Psoas muscle (tissue), 8 donors: Measurements from ENCODE around the gene OR13J1. TPM values are rescaled to one million over a fixed set of nuclear protein-coding genes. Genes with fewer than 3 reads are reported as not detected.
A peak's percentile ranks its signal among the peaks of the same experiment; 100 is the strongest.

Source experiments
- ATAC-seq, 4 donors: fragments of 200-7000 bp; cut with Tn5 transposase; one replicate each; pipeline ENCODE4 v1.9.1; 2020; ENCODE audit warnings: moderate library complexity in 3 of 4, mild to moderate bottlenecking in 2 of 4
- DNase-seq, 2 donors: peaks; one replicate each; pipeline ENCODE4 v3.0.0-alpha.2; 2020
- H3K27ac ChIP-seq: fragments of 200-600 bp; one replicate; pipeline ENCODE4 v1.8.0; 2022
- H3K27me3 ChIP-seq, 3 donors: fragments of 200-600 bp in 1 of 3; one replicate each; pipeline versions ENCODE4 v1.6.1 to v1.8.0; 2013 to 2022; ENCODE audit warnings: low read length in 2 of 3, mild to moderate bottlenecking in 2 of 3, moderate library complexity in 1 of 3; ENCODE audit not compliant: insufficient read depth in 3 of 3
- H3K36me3 ChIP-seq, 2 donors: fragments of 200-600 bp in 1 of 2; one replicate each; pipeline versions ENCODE4 v1.6.1 to v1.8.0; 2013 to 2022; ENCODE audit warnings: low read depth in 1 of 2, mild to moderate bottlenecking in 1 of 2, moderate library complexity in 1 of 2; ENCODE audit not compliant: insufficient read depth in 1 of 2
- H3K4me1 ChIP-seq: fragments of 200-600 bp; one replicate; pipeline ENCODE4 v1.8.0; 2022
- H3K4me3 ChIP-seq: fragments of 200-600 bp; one replicate; pipeline ENCODE4 v1.8.0; 2022; ENCODE audit warnings: mild to moderate bottlenecking
- H3K9me3 ChIP-seq: fragments of 200-600 bp; one replicate; pipeline ENCODE4 v1.8.0; 2022
- CTCF ChIP-seq: fragments of 200-600 bp; IDR thresholded peaks from one replicate; pipeline ENCODE4 v1.8.0; 2022; ENCODE audit warnings: antibody characterized with exemption
- WGBS, 3 donors: extraction: QIAGEN DNeasy Blood & Tissue Kit; methylation state at CpG; one replicate each; pipeline versions ENCODE4 v1.1.6 to v1.1.7; 2013; 5-methylcytosine and 5-hydroxymethylcytosine counted together
- intact Hi-C, 2 donors: fragments of 100-400 bp; cut with DNase I; formaldehyde crosslinking; loops; one replicate each; pipeline versions ENCODE4 v1.11.0 to v1.14.2; 2022
- polyA plus RNA-seq, 3 donors: library from polyadenylated mRNA; stranded (reverse); fragments of 200-250 nt; gene quantifications; one replicate each; pipeline ENCODE4 v1.2.3, GENCODE V29; 2013
- total RNA-seq, 4 donors: library from RNA; stranded (reverse); fragmentation: NEBNext Ultra II Directional in 2 of 4; extraction: Animal tissue kit (Norgen Biotek cat#: 25700) in 2 of 4; gene quantifications; one replicate each; pipeline versions ENCODE4 v1.2.1 to v1.2.4, GENCODE V29; 2021 to 2023
- donor health status: healthy with polysubstance abuse.
- donor health status: DM: no; HTN: no; CAD: no; lungs with moderate emphysema.
- donor health status: Bipolar disorder and iron deficiency.
- donor health status: healthy.
- donor health status: DM: yes; HTN: yes; CAD: no.
- donor health status: DM: no; HTN: no; CAD: no.
- donor health status: DM: no; HTN: no; CAD: no.
- donor health status: DM: yes; HTN: yes; CAD: no.

OR13J1 gene
- total and polyA plus RNA-seq, 7 donors, result not detected

- Histone ChIP-seq H3K27ac (no peak overlapping the region), H3K4me1 (no peaks in the 10 kb centered on the region), H3K27me3 (peaks cover 0 to 6% (median 3%) of the 10 kb centered on the region in 3 donors), H3K9me3 (no peaks in the 10 kb centered on the region), H3K4me3 (no peak overlapping the region), H3K36me3 (no peaks in the 10 kb centered on the region)
- TF ChIP-seq CTCF, result no peak
- intact Hi-C loops, result no loop called here
- WGBS, 3 donors, result 14 to 30% (median 23%) methylated on average over 3 of the region's 3 CpGs
- DNase-seq, result no peak
- ATAC-seq, result peak in 1 of 4 donors; percentile 24
These were observed 10.2 kb downstream of the OR13J1 start for GRCh38 chr9:35859990-35860339.

GRCh38 chr9:35859310-35859989, 10.8 kb downstream of the OR13J1 start:
- 35 to 43% (median 36%) methylated on average over 16 of the region's 16 CpGs for WGBS, 3 donors
- no peaks in the 10 kb centered on the region for H3K36me3 ChIP-seq
- no peak for TF ChIP-seq CTCF
- H3K4me1 ChIP-seq, result no peaks in the 10 kb centered on the region
- ATAC-seq (peak; percentile 49 to 85 (median 66)), DNase-seq (peak in 1 of 2 donors; percentile 74)
- peaks cover 0 to 3% (median 3%) of the 10 kb centered on the region in 3 donors for H3K27me3 ChIP-seq
- intact Hi-C loops, result no loop called here
- no peak overlapping the region for H3K4me3 ChIP-seq
- H3K9me3 ChIP-seq, result no peaks in the 10 kb centered on the region
- H3K27ac ChIP-seq, result no peak overlapping the region

GRCh38 chr9:35858458-35858857, 11.7 kb downstream of the OR13J1 start:
- H3K27ac ChIP-seq, result no peak overlapping the region
- H3K4me1 ChIP-seq, result no peaks in the 10 kb centered on the region
- no peak for DNase-seq
- WGBS, 3 donors, result 39 to 58% (median 55%) methylated on average over 5 of the region's 5 CpGs
- H3K4me3 ChIP-seq, result no peak overlapping the region
- no peaks in the 10 kb centered on the region for H3K9me3 ChIP-seq
- H3K27me3 ChIP-seq, result peaks cover 0 to 3% (median 0%) of the 10 kb centered on the region in 3 donors
- TF ChIP-seq CTCF, result no peak
- peaks cover 0 to 5% of the 10 kb centered on the region in 2 donors for H3K36me3 ChIP-seq
- intact Hi-C loops, result no loop called here
- peak in 1 of 4 donors; percentile 14 for ATAC-seq

GRCh38 chr9:35856882-35857281, 13.3 kb downstream of the OR13J1 start:
- Histone ChIP-seq H3K27me3 (no peaks in the 10 kb centered on the region), H3K27ac (no peak overlapping the region), H3K4me1 (no peaks in the 10 kb centered on the region), H3K9me3 (no peaks in the 10 kb centered on the region), H3K4me3 (no peak overlapping the region), H3K36me3 (peaks cover 0 to 14% of the 10 kb centered on the region in 2 donors)
- DNase-seq (no peak), ATAC-seq (no peak)
- intact Hi-C loops, result loop anchor here in 1 of 2 donors (1.0 kb wide), 1 partner anchor 21 kb away; no protein-coding TSS in a partner anchor
- 79 to 87% (median 80%) methylated on average over 5 of the region's 5 CpGs for WGBS, 3 donors
- no peak for TF ChIP-seq CTCF

GRCh38 chr9:35856206-35856605, 14.0 kb downstream of the OR13J1 start:
- no peak for ATAC-seq
- intact Hi-C loops, result no loop called here

More at GRCh38 chr9:35856206-35856605, 14.0 kb downstream of the OR13J1 start:
- Histone ChIP-seq H3K9me3 (no peaks in the 10 kb centered on the region), H3K4me1 (no peaks in the 10 kb centered on the region), H3K27ac (no peak overlapping the region), H3K27me3 (no peaks in the 10 kb centered on the region), H3K4me3 (no peak overlapping the region), H3K36me3 (peaks cover 0 to 14% of the 10 kb centered on the region in 2 donors)
- no peak for TF ChIP-seq CTCF
- 76 to 80% (median 77%) methylated on average over 3 of the region's 3 CpGs for WGBS, 3 donors
- DNase-seq, result no peak
